D341Med (cell line): ENCODE results near the gene TEX9.
"Not testable (repeated sequence)": the region's sequence is repeated elsewhere in the genome, so short reads cannot be mapped to it uniquely, and the experiment has no call there.

Source experiments
- DNase-seq: peaks from one replicate; pipeline ENCODE4 v3.0.0; 2012; ENCODE audit warnings: low spot score

Gene TEX9

GRCh38 chr15:56366211-56366610 is 985 bp downstream of the TEX9 start:
- DNase-seq: no peak

- DNase-seq: no peak
Observed at GRCh38 chr15:56367156-56367555, 1.9 kb downstream of the TEX9 start.

- DNase-seq: no peak
Observed at GRCh38 chr15:56369234-56369633, 4.0 kb downstream of the TEX9 start.

- no peak for DNase-seq
Observed at GRCh38 chr15:56371495-56372147, 6.4 kb downstream of the TEX9 start.

GRCh38 chr15:56374693-56375092 is 9.5 kb downstream of the TEX9 start:
- DNase-seq: not testable (repeated sequence)

- DNase-seq: not testable (repeated sequence)
Observed at GRCh38 chr15:56377822-56378221, 12.6 kb downstream of the TEX9 start.

- no peak for DNase-seq
Observed at GRCh38 chr15:56383010-56383409, 17.8 kb downstream of the TEX9 start.

GRCh38 chr15:56385908-56386307 is 20.7 kb downstream of the TEX9 start:
- DNase-seq: no peak

GRCh38 chr15:56390739-56391267 is 25.6 kb downstream of the TEX9 start:
- DNase-seq: no peak

- DNase-seq: no peak
Observed at GRCh38 chr15:56393277-56393676, 28.1 kb downstream of the TEX9 start.

GRCh38 chr15:56394909-56395308 is 29.7 kb downstream of the TEX9 start:
- no peak for DNase-seq

GRCh38 chr15:56397325-56397724 is 32.1 kb downstream of the TEX9 start:
- DNase-seq: not testable (repeated sequence)

GRCh38 chr15:56399209-56399608 is 34.0 kb downstream of the TEX9 start:
- not testable (repeated sequence) for DNase-seq

- no peak for DNase-seq
Observed at GRCh38 chr15:56410721-56411120, 45.5 kb downstream of the TEX9 start.

GRCh38 chr15:56411122-56411749 is 46.0 kb downstream of the TEX9 start:
- DNase-seq: peak; percentile 48

GRCh38 chr15:56413114-56413733 is 48.0 kb downstream of the TEX9 start:
- not testable (repeated sequence) for DNase-seq

- no peak for DNase-seq
Observed at GRCh38 chr15:56425276-56425675, 60.0 kb downstream of the TEX9 start.

GRCh38 chr15:56425976-56426375 is 60.8 kb downstream of the TEX9 start:
- no peak for DNase-seq

- DNase-seq: peak; percentile 27
Observed at GRCh38 chr15:56428821-56429458, 63.7 kb downstream of the TEX9 start.

GRCh38 chr15:56432304-56432703 is 67.1 kb downstream of the TEX9 start:
- no peak for DNase-seq

- DNase-seq: no peak
Observed at GRCh38 chr15:56440214-56440770, 75.1 kb downstream of the TEX9 start.

GRCh38 chr15:56442354-56442753 is 77.1 kb downstream of the TEX9 start:
- DNase-seq: no peak
